Measurements from ENCODE around the gene TRIL.

GRCh38 chr7:28939844-28940544, 18.1 kb downstream of the TRIL start:
- TF ChIP-seq POLR2A (IDR thresholded peaks at IDR 0.05) = no peak
- no peak for TF ChIP-seq CTCF (IDR thresholded peaks at IDR 0.05 in 4 of 5, conservative IDR thresholded peaks at IDR 0.05 in 1 of 5)

Measured in gastrocnemius medialis (tissue), 4 donors.